Measurements from ENCODE around the gene TECR.
"Not testable (repeated sequence)": the region's sequence is repeated elsewhere in the genome, so short reads cannot be mapped to it uniquely, and the experiment has no call there.

The TECR gene

DNA sequence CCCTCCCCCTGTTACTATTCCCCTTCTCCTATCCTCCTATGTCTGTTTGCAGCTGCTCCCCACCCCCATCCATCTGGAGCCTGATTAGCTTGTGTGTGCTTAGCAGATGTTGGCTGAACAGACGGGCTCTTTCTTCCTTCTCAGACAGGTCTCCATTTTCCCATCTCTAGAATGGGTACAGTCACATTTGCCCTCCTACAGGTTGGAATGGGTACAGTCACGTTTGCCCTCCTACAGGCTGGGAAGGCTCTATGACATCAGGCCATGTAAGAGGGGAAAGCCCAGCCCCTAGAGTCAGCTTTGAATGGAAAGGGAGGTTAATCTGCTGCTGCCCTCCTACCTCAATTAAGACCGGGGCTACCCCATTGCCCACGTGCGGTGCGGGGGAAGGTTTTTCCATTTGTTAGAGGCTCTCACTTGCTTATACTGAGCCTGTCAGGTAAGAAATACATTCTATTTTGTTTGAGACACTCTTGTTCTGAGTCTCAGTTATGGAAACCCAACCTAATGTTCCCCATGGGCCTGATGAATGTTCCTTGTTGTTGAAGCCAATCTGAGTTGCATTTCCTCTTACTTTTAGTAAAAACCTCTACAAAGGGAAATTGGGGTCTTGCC is 51.3 kb downstream of the TECR start:
- no peak for DNase-seq (ENCODE audit: low read depth in 2 of 2, low spot score in 1 of 2)

DNA sequence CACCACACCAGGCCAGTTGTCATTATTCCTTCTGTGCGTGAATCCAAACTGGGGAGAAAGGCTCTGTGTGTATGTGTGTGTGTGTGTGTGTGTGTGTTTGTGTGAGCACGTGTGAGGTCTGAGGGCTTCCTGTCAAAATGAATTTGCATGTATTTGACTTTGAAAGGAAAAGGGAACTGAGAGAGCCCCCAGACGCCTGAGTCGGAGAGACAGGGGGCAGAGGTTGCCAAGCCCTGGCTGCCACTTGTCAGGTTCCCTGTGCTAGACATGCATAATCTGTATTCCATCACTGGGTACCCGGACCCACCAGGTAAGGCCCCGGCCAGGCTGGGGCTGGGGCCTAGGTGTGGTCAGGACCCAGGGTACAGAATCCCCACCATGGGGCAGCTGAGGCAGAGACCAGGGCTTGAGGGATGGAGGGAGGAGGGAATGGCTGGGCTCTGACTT is 53.5 kb downstream of the TECR start, which contains the start of gene CLEC17A:
Gene CLEC17A, plus strand, starts transcription at position 191 of the 447 bp plus-strand sequence. Its CDS starts 77 bp downstream, at position 268.
- no peak for DNase-seq (ENCODE audit: low read depth in 2 of 2, low spot score in 1 of 2)

- not testable (repeated sequence) for DNase-seq (ENCODE audit: low read depth in 2 of 2, low spot score in 1 of 2)
Observed at GRCh38 chr19:14584372-14584771, 55.0 kb downstream of the TECR start.

GRCh38 chr19:14585187-14585586 is 55.8 kb downstream of the TECR start:
- not testable (repeated sequence) for DNase-seq (ENCODE audit: low read depth in 2 of 2, low spot score in 1 of 2)

DNA sequence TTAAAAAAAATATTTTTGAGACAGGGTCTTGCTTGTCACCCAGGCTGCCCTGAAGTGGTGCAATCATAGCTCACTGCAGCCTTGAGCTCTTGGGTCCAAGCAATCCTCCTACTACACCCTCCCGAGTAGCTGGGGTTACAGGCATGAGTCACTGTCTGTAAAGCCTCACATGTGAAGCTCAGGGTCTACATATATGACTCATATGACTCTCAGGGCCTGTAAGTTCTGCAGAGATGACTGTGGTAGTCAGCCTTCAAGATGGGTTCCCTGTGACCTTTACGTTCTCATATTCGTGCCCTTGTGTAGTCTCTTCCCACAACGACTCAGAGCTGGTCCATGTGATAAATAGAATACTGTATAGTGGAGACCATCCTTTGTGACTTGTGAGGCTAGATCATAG is 60.0 kb downstream of the TECR start:
- not testable (repeated sequence) for DNase-seq (ENCODE audit: low read depth in 2 of 2, low spot score in 1 of 2)

- no peak for DNase-seq (ENCODE audit: low read depth in 2 of 2, low spot score in 1 of 2)
Observed at GRCh38 chr19:14595558-14595957, 66.2 kb downstream of the TECR start.

GRCh38 chr19:14599548-14600147 is 70.3 kb downstream of the TECR start:
- DNase-seq (ENCODE audit: low read depth in 2 of 2, low spot score in 1 of 2): no peak

DNA sequence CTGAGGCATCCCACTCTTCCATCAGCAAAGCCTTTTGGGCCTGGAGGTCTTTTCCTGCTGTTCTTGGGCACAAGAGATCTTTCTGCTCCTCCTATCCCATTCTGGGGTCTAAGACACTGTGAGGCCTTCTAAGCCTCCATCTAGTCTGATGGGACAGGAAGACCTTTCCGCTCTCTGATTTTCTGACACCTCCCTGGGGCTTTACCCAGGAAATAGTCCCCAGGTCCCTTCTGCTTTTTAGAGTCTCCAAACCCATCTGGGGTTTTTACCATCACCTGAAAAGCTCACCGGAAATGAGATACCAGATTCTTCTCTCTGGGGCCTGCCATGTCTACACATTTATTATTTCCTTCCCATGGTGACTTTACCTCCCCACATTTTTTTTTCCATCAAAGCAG is 74.6 kb downstream of the TECR start:
- DNase-seq (ENCODE audit: low read depth in 2 of 2, low spot score in 1 of 2): no peak

DNA sequence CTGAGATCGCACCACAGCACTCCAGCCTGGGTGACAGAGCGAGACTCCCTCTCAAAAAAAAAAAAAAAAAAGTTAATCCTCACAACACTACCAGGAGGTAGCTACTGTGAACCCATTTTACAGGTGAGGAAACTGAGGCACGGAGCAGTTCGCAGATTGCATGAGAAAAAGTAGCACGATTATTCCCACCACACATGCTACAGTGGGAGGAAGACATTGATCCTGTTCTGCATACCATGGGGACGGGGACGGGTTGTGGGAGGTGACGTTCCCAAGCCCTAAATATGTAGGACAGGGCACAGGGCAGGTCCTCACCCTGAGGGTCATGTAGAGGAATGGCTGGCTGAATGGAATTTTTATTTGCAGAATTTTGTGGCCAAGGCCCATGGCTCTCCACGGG is 77.2 kb downstream of the TECR start:
- no peak for DNase-seq (ENCODE audit: low read depth in 2 of 2, low spot score in 1 of 2)

- DNase-seq (ENCODE audit: low read depth in 2 of 2, low spot score in 1 of 2): no peak
Observed at GRCh38 chr19:14611051-14611450, 81.7 kb downstream of the TECR start.

GRCh38 chr19:14612242-14612641 is 82.8 kb downstream of the TECR start:
- DNase-seq (ENCODE audit: low read depth in 2 of 2, low spot score in 1 of 2): not testable (repeated sequence)

DNA sequence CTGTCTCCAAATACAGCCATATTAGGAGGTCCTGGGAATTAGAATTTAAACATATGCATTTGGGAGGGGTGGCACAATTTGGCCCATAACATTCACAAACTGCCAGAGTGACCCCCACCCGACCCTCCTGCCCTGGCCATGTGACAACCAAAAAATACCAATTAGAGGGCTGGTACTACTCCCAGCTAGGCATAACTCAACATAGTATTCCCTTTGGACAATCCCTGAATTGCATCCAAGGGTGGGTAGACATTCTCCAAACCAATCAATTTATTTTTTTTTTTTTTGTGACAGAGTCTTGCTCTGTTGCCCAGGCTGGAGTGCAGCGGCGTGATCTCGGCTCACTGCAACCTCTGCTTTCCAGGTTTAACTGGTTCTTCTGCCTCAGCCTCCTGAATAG is 83.3 kb downstream of the TECR start:
- DNase-seq (ENCODE audit: low read depth in 2 of 2, low spot score in 1 of 2): no peak

GRCh38 chr19:14613399-14614098 is 84.2 kb downstream of the TECR start:
- not testable (repeated sequence) for DNase-seq (ENCODE audit: low read depth in 2 of 2, low spot score in 1 of 2)

- no peak for DNase-seq (ENCODE audit: low read depth in 2 of 2, low spot score in 1 of 2)
Observed at GRCh38 chr19:14614099-14614412, 84.7 kb downstream of the TECR start.
